ENCODE results near the gene PRMT1. TPM values are rescaled to one million over a fixed set of nuclear protein-coding genes. Genes with fewer than 3 reads are reported as not detected.

Gene PRMT1
- total RNA-seq, 1 experiment from 2014 or later: 326 TPM

DNA sequence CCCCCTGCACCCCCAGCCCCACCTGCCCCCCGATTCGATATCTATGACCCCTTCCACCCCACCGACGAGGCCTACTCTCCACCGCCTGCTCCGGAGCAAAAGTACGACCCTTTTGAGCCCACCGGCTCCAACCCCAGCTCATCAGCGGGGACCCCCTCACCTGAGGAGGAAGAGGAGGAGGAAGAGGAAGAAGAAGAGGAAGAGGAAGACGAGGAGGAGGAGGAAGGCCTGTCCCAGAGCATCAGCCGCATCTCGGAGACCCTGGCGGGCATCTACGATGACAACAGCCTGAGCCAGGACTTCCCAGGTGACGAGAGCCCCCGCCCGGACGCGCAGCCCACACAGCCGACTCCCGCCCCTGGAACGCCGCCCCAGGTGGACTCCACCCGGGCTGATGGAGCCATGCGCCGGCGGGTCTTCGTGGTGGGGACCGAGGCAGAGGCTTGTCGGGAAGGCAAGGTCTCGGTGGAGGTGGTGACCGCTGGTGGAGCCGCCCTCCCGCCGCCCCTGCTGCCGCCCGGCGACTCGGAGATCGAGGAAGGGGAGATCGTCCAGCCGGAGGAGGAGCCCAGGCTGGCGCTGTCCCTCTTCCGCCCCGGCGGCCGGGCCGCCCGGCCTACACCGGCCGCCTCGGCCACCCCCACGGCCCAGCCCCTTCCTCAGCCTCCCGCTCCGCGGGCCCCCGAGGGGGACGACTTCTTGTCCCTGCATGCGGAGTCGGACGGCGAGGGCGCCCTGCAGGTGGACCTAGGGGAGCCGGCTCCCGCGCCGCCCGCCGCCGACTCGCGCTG is 25.8 kb upstream of the PRMT1 start:
- intact Hi-C loops (cut with micrococcal nuclease; ENCODE audit: unreplicated experiment): no loop called here
- no peaks in the 10 kb centered on the region for H3K9me3 Mint-ChIP-seq (ENCODE audit: unreplicated experiment)
- H3K27me3 ChIP-seq (replicated peaks; ENCODE audit: control insufficient read depth, insufficient read depth, low read length): no peaks in the 10 kb centered on the region
- peaks cover 5% of the 10 kb centered on the region; the same call in 1 of the 2 replicates for H3K36me3 ChIP-seq (ENCODE audit: control insufficient read depth, insufficient read depth, low read length)
- DNase-seq: no peak
- CTCF ChIA-PET: no interaction called here
- no peaks in the 10 kb centered on the region for H3K27me3 Mint-ChIP-seq (ENCODE audit: insufficient read depth, unreplicated experiment)
- H3K4me3 ChIP-seq (ENCODE audit: low read depth, low read length): no peak overlapping the region
- TF ChIP-seq, protein P1, sequence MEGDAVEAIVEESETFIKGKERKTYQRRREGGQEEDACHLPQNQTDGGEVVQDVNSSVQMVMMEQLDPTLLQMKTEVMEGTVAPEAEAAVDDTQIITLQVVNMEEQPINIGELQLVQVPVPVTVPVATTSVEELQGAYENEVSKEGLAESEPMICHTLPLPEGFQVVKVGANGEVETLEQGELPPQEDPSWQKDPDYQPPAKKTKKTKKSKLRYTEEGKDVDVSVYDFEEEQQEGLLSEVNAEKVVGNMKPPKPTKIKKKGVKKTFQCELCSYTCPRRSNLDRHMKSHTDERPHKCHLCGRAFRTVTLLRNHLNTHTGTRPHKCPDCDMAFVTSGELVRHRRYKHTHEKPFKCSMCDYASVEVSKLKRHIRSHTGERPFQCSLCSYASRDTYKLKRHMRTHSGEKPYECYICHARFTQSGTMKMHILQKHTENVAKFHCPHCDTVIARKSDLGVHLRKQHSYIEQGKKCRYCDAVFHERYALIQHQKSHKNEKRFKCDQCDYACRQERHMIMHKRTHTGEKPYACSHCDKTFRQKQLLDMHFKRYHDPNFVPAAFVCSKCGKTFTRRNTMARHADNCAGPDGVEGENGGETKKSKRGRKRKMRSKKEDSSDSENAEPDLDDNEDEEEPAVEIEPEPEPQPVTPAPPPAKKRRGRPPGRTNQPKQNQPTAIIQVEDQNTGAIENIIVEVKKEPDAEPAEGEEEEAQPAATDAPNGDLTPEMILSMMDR (IDR thresholded peaks at IDR 0.05; ENCODE audit: insufficient read depth in 1 of 2, low read depth in 1 of 2, low read length in 1 of 2, severe bottlenecking in 1 of 2, unreplicated experiment in 1 of 2): no peak
- H3K27ac Mint-ChIP-seq (ENCODE audit: unreplicated experiment): no peak overlapping the region
- no peak overlapping the region for H3K4me3 Mint-ChIP-seq (ENCODE audit: unreplicated experiment)
- POLR2A ChIA-PET: no interaction called here
- no TSS peak for BruUV-seq (replicated peaks)
- peaks cover 83% of the 10 kb centered on the region for H3K36me3 Mint-ChIP-seq (ENCODE audit: insufficient read depth, unreplicated experiment)
- no peaks in the 10 kb centered on the region for H3K9me3 ChIP-seq
- H3K4me1 Mint-ChIP-seq (ENCODE audit: low read depth, unreplicated experiment): no peaks in the 10 kb centered on the region
- H3K4me1 ChIP-seq: no peaks in the 10 kb centered on the region

DNA sequence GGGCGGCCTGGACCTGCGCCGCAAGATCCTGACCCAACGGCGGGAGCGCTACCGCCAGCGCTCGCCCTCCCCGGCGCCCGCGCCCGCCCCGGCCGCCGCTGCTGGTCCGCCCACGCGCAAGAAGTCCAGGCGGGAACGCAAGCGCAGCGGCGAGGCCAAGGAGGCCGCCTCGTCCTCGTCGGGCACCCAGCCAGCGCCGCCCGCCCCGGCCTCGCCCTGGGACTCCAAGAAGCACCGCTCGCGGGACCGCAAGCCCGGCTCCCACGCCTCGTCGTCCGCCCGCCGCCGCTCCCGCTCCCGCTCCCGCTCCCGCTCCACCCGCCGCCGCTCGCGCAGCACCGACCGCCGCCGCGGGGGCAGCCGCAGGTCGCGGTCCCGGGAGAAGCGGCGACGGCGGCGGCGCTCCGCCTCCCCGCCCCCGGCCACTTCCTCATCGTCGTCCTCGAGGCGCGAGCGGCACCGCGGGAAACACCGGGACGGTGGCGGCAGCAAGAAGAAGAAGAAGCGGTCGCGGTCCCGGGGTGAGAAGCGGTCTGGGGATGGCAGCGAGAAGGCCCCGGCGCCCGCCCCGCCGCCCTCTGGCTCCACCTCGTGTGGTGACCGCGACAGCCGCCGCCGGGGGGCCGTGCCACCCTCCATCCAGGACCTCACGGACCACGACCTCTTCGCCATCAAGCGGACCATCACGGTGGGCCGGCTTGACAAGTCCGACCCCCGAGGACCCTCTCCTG is 25.1 kb upstream of the PRMT1 start:
- Histone ChIP-seq H3K4me3 (ENCODE audit: low read depth, low read length) (no peak overlapping the region), H3K4me1 (no peaks in the 10 kb centered on the region), H3K36me3 (ENCODE audit: control insufficient read depth, insufficient read depth, low read length) (peaks cover 5% of the 10 kb centered on the region; the same call in 1 of the 2 replicates), H3K9me3 (no peaks in the 10 kb centered on the region), H3K27me3 (replicated peaks; ENCODE audit: control insufficient read depth, insufficient read depth, low read length) (no peaks in the 10 kb centered on the region)
- ChIA-PET CTCF (no interaction called here), POLR2A (no interaction called here)
- H3K36me3 Mint-ChIP-seq (ENCODE audit: insufficient read depth, unreplicated experiment): peaks cover 83% of the 10 kb centered on the region
- DNase-seq: no peak
- intact Hi-C loops (cut with micrococcal nuclease; ENCODE audit: unreplicated experiment): no loop called here
- H3K27ac Mint-ChIP-seq (ENCODE audit: unreplicated experiment): no peak overlapping the region
- TF ChIP-seq, protein P1 (IDR thresholded peaks at IDR 0.05; ENCODE audit: insufficient read depth in 1 of 2, low read depth in 1 of 2, low read length in 1 of 2, severe bottlenecking in 1 of 2, unreplicated experiment in 1 of 2): no peak
- H3K4me1 Mint-ChIP-seq (ENCODE audit: low read depth, unreplicated experiment): no peaks in the 10 kb centered on the region
- H3K27me3 Mint-ChIP-seq (ENCODE audit: insufficient read depth, unreplicated experiment): no peaks in the 10 kb centered on the region
- no peak overlapping the region for H3K4me3 Mint-ChIP-seq (ENCODE audit: unreplicated experiment)
- H3K9me3 Mint-ChIP-seq (ENCODE audit: unreplicated experiment): no peaks in the 10 kb centered on the region
- no TSS peak for BruUV-seq (replicated peaks)

DNA sequence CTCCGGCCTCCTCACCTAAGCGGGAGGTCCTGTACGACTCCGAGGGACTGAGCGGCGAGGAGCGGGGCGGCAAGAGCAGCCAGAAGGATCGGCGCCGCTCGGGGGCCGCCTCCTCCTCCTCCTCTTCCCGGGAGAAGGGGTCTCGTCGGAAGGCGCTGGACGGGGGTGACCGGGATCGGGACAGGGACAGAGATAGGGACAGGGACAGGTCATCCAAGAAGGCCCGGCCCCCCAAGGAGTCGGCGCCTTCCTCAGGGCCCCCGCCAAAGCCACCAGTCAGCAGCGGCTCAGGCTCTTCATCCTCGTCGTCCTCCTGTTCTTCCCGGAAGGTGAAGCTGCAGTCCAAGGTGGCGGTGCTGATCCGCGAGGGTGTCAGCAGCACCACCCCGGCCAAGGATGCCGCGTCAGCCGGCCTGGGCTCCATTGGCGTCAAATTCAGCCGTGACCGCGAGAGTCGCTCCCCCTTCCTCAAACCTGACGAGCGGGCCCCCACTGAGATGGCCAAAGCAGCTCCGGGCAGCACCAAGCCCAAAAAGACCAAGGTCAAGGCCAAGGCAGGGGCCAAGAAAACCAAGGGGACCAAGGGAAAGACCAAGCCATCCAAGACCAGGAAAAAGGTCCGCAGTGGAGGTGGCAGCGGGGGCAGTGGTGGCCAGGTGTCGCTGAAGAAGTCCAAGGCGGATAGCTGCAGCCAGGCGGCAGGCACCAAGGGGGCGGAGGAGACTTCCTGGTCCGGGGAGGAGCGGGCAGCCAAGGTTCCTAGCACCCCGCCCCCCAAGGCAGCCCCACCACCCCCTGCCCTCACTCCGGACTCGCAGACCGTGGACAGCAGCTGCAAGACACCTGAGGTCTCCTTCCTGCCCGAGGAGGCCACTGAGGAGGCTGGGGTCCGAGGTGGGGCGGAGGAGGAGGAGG is 24.3 kb upstream of the PRMT1 start:
- intact Hi-C loops (cut with micrococcal nuclease; ENCODE audit: unreplicated experiment): no loop called here
- Mint-ChIP-seq H3K27ac (ENCODE audit: unreplicated experiment) (no peak overlapping the region), H3K4me1 (ENCODE audit: low read depth, unreplicated experiment) (no peaks in the 10 kb centered on the region), H3K27me3 (ENCODE audit: insufficient read depth, unreplicated experiment) (no peaks in the 10 kb centered on the region), H3K36me3 (ENCODE audit: insufficient read depth, unreplicated experiment) (peaks cover 83% of the 10 kb centered on the region), H3K4me3 (ENCODE audit: unreplicated experiment) (no peak overlapping the region), H3K9me3 (ENCODE audit: unreplicated experiment) (no peaks in the 10 kb centered on the region)
- TSS peak; percentile 34 for BruUV-seq (replicated peaks)
- Histone ChIP-seq H3K36me3 (ENCODE audit: control insufficient read depth, insufficient read depth, low read length) (peaks cover 7% of the 10 kb centered on the region; the same call in 1 of the 2 replicates), H3K4me1 (no peaks in the 10 kb centered on the region), H3K4me3 (ENCODE audit: low read depth, low read length) (no peak overlapping the region), H3K9me3 (no peaks in the 10 kb centered on the region), H3K27me3 (replicated peaks; ENCODE audit: control insufficient read depth, insufficient read depth, low read length) (no peaks in the 10 kb centered on the region)
- ChIA-PET CTCF (no interaction called here), POLR2A (no interaction called here)
- no peak for DNase-seq
- TF ChIP-seq, protein P1 (IDR thresholded peaks at IDR 0.05; ENCODE audit: insufficient read depth in 1 of 2, low read depth in 1 of 2, low read length in 1 of 2, severe bottlenecking in 1 of 2, unreplicated experiment in 1 of 2): no peak
